ENCODE data around the gene CD300LG.
A peak's percentile ranks its signal among the peaks of the same experiment; 100 is the strongest.
"Not testable (repeated sequence)": the region's sequence is repeated elsewhere in the genome, so short reads cannot be mapped to it uniquely, and the experiment has no call there.

The CD300LG gene

GRCh38 chr17:43880420-43880991, 33.5 kb downstream of the CD300LG start:
- no peak for DNase-seq

- no peak for DNase-seq
These were observed 34.2 kb downstream of the CD300LG start for GRCh38 chr17:43881181-43881580.

- DNase-seq, result no peak
These were observed 35.0 kb downstream of the CD300LG start for GRCh38 chr17:43881758-43882505.

GRCh38 chr17:43882761-43883415, 35.9 kb downstream of the CD300LG start:
- DNase-seq, result no peak

- DNase-seq, result no peak
These were observed 41.6 kb downstream of the CD300LG start for GRCh38 chr17:43888548-43888947.

GRCh38 chr17:43890240-43890639, 43.3 kb downstream of the CD300LG start:
- DNase-seq, result no peak

- no peak for DNase-seq
These were observed 45.1 kb downstream of the CD300LG start for GRCh38 chr17:43891851-43892646.

GRCh38 chr17:43892647-43892952, 45.6 kb downstream of the CD300LG start:
- DNase-seq, result no peak

- DNase-seq, result not testable (repeated sequence)
These were observed 47.5 kb downstream of the CD300LG start for GRCh38 chr17:43894494-43894893.

- DNase-seq, result no peak
These were observed 50.9 kb downstream of the CD300LG start for GRCh38 chr17:43897831-43898230.

GRCh38 chr17:43898446-43898845, 51.5 kb downstream of the CD300LG start:
- no peak for DNase-seq

GRCh38 chr17:43900183-43900857, 53.3 kb downstream of the CD300LG start:
- peak; percentile 73 for DNase-seq

- no peak for DNase-seq
These were observed 54.1 kb downstream of the CD300LG start for GRCh38 chr17:43900858-43901754.

- no peak for DNase-seq
These were observed 55.0 kb downstream of the CD300LG start for GRCh38 chr17:43901861-43902589.

GRCh38 chr17:43905400-43905984, 58.5 kb downstream of the CD300LG start:
- peak; percentile 29 for DNase-seq

- DNase-seq, result peak; percentile 22
These were observed 59.2 kb downstream of the CD300LG start for GRCh38 chr17:43905985-43906852.

- no peak for DNase-seq
These were observed 60.0 kb downstream of the CD300LG start for GRCh38 chr17:43906951-43907424.

GRCh38 chr17:43907425-43907981, 60.5 kb downstream of the CD300LG start, which contains the start of gene MPP2:
TSS of gene MPP2 (minus strand) at chr17:43907536. CDS start at chr17:43904460, 3,076 bp downstream.
- peak; percentile 64 for DNase-seq

Data from NCI-H1105 (cell line).